Esophagus squamous epithelium (tissue), 4 donors: Measurements from ENCODE around the gene RSRC2.
"Not testable (repeated sequence)": the region's sequence is repeated elsewhere in the genome, so short reads cannot be mapped to it uniquely, and the experiment has no call there.

Source experiments
- CTCF ChIP-seq, 6 experiments: fragments of 450-650 bp in 4 of 6; fragments of 200-600 bp in 2 of 6; sonication (generic) in 2 of 6; IDR thresholded peaks; one replicate each; pipeline ENCODE4 v1.5.1; 2016 to 2019; ENCODE audit warnings: antibody characterized with exemption in 6 of 6, mild to moderate bottlenecking in 4 of 6, moderate library complexity in 4 of 6
- POLR2A ChIP-seq, 4 donors: fragments of 450-650 bp; IDR thresholded peaks; one replicate each; pipeline ENCODE4 v1.6.1; 2017; ENCODE audit warnings: antibody characterized with exemption in 4 of 4, mild to moderate bottlenecking in 4 of 4, moderate library complexity in 3 of 4

GRCh38 chr12:122486360-122486759, 40.4 kb downstream of the RSRC2 start:
- TF ChIP-seq CTCF, POLR2A (IDR thresholded peaks at IDR 0.05): not testable (repeated sequence)
